Hematopoietic multipotent progenitor cell treated with erythropoietin and hydrocortisone succinate and interleukin-3 and kit ligand, for 6 days (in vitro differentiated cells): ENCODE results near the gene C1QTNF12.

Experiments
- DNase-seq: peaks from one replicate; pipeline ENCODE4 v3.0.0-alpha.2; 2015

The C1QTNF12 gene

DNA sequence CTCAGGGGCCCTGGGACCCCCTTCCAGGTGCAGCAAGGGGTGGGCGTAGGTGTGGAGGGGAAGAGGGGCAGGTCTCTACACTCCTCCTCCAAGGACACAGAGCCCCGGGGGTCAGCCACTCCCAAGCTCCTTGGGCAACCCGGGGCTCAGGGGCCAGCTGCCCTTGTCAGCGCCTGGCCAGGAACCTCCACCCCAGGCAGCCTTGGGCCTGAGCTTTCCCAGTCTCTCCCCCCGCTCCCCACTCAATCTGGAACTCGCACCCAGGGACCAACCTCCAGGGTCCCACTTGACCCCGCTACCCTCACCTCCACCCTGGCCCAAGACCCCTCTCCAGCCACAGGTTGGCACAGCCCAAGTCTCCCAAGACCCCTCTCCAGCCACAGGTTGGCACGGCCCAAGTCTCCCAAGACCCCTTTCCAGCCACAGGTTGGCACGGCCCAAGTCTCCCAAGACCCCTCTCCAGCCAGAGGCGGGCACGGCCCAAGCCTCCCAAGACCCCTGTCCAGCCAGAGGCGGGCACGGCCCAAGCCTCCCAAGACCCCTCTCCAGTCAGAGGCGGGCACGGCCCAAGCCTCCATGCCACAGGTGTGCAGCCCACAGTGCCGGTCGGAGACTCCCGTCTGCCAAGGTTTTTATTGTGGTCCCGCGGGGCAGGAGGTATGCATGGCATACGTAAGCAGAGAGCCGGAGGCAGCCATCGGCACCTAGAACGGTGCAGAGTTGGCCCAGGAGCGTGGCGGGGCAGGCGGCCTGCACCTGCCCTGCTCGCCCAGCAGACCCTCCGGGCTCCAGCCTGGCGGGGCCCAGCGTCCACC lies 35.6 kb downstream of the C1QTNF12 start:
- no peak for DNase-seq

DNA sequence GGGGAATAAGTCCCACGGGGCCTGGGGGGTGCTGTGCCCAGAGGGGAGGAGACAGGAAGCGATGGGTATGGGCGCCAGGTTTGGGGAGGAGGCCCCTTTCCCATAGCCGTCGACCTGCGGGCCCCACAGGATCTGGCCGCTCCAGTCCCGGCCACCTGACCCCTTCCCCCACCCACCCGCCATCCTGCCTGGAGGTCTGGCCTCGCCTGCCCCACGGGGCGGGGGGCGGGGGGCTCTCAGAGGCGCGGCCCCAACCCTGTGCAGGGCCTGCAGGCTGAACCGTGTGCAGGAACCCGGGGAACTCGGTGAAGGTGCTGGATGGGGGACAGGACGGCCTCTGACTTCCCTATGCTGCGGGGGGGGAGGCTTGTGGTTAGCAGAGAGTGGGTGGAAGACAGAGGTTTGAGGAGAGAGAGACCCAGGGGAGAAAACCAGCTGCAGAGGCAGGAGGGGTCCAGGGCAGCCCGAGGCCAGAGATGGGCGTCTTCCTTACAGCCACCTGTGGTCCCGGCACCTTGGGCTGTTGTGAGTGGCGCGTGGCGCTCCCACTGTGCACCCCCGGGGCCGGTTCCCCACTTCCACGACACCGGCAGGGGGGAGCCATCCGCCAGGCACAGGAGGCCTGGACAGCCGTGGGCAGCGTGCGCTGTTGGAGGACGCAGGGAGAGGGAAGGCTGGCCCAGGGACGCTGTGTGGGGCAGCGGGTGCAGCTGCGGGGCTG lies 37.6 kb downstream of the C1QTNF12 start:
- peak; percentile 63 for DNase-seq

GRCh38 chr1:1207571-1207892 lies 39.0 kb downstream of the C1QTNF12 start:
- no peak for DNase-seq

DNA sequence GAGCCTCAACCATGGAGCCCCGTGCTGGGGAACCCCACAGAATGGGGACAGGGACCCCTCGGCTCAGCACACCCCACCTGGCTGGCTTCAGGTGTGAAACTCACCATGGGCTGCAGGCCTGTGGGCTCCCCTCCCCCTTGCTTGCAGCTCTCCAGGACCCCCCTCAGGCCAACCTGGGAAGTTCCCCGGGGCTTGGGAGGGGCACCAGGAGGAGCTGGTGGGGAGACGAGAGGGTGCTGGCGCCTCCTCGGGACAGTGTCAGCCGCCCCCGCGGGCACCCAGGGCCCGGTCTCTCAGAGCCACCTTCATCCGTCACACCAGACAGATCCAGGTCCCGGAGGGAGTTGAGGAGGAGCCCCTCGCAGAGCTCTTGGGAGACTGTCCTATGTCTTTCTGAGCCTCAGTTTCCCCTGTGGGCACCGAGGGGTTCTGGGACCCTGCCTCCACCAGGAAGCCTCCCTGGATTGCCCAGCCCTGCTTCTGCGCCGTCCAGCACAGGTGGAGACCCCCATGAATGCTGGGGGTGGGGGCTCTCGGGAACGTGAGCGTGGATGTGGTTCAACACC lies 39.5 kb downstream of the C1QTNF12 start:
- DNase-seq, result no peak

DNA sequence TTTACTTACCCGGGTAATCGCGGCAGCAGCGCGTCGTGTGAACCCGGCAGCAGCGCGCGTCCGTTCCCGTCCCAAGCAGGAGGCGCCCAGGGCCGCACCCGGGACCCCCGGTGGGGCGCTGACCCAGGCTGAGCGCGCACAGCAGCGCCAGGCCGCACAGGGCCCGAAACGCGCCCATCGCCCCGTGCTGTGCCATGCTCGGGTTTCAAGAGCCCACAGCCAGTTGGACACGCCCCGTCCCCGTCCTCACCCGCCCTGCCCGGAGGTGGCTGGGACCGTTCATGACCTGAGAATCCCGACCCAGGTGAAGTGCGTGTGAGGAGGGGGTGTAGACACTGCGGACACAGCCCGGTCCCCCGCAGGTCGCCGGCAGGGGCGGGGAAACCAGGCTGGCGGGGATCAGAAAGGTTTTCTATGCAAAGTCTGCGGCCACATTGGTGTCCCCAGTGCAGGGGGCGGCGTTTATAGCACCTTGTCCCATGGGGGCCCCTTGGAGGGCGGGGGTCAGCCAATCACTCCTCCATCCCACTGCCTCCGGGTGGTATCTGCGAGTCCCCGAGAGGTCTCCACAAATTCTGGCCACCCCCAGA lies 40.1 kb downstream of the C1QTNF12 start, which contains the start of gene TNFRSF18:
TNFRSF18 (minus strand) TSS at position 217 of the 590 bp plus-strand sequence; CDS start at position 196, 21 bp downstream.
- no peak for DNase-seq

GRCh38 chr1:1205769-1206375 lies 40.6 kb downstream of the C1QTNF12 start:
- no peak for DNase-seq

GRCh38 chr1:1204998-1205768 lies 41.3 kb downstream of the C1QTNF12 start:
- DNase-seq, result no peak

DNA sequence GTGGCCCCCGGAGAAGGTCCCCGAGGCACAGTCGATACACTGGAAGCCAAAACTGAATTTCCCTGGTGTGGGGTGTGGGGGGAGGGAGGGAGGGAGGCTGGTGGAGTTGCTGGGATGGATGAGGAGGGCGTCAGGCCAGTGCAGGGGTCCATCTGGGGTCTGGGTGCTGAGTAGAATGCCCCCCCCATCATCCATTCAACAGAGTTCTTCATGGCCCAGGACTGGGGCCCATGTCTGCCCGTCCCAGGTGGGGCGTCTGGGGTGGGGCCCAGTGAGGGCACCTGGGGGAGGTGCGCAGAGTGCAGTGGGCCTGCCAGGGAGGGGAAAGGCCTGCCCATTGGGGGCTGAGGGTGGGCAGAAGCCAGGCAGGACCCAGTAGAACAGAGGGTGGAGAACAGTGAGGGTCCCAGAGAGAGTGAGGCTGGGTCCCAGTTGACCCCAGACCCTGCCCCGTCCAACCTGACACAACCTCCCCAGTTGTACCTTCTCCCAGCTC lies 42.0 kb downstream of the C1QTNF12 start:
- DNase-seq, result no peak

DNA sequence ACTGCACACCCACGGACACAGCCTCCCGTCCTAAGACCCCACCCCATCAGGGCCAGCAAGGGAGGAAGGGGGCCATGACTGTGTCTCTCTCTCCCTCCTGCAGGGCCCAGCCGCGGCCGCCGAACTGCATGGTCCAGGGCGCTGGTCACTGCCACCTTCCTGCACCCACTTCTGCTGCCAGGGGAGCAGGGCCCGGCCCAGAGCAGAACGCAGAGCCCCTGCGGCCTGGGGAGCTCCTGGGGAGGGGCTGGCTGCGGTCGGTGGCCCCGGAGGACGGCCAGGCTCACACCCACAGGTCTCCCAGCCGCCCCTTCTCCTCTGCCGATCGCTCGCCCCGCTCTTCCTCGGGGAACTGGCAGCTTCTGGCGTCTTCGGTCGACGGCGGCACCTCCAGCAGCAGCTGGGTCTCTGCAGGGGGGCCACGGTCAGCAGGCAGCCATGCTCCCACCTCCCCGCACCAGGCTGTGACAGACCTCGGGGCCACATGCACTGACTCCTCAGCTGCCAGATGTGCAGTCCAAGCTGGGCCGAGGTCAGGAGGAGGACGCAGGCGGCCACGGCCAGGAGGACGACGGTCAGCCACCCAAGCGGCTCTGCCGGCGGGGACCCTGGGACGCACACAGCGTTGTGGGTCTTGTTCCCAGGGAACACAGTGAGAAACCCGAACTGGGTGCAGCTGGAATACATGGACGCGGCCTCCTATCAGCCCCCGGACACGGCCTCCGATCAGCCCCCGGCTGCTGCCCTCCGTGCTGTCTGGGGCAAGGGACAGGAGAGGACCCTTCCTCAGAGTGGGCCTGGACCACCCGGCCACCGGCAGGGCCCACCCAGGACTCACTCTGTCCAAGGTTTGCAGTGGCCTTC lies 42.7 kb downstream of the C1QTNF12 start:
- no peak for DNase-seq

GRCh38 chr1:1202831-1203560 lies 43.5 kb downstream of the C1QTNF12 start:
- DNase-seq, result no peak

DNA sequence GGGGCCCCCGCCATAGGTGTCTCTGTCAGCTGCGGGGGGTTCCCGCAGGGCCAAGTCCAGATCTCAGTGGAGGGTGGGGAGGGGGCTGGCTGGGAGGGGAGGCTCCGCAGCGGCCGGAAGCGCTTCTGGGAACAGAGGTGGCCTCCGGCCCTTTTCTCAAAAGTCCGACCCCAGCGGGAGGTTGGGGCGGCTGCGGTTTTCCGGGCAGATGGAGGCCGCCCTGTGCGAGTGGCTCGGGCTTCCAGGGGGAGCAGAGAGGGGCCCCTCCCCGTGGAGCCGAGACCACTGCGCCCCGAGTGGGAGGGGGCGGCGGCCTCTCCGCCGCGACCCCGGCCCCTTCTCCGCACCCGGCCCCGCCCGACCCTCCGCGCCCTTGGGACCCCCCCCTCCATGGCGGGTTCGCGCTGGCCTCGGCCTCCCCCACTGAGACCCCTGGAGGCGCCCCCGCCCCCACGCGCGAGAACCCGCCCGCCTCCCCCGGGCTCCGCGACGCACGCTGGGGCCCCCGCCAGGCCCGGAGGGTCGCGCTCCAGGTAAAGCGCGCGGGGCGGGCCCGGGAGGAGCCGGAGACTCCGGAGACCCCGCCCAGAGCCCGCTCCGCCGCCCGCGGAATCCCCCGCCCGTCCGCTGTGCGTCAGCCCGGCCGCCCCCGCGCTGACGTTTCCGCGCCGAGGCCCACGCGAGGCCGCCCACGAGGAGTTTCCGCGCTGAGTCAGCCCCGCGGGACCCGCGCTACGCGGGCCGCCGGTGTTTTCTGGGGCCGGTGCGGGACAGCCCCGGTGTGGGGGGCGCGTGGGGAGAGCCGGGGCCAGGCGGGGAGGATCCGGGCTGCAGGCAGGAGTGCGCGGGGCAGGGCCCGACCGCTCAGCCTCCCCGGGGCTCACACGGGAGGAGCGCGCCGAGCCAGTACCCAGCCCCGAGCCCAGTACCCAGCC lies 45.4 kb downstream of the C1QTNF12 start:
- DNase-seq, result peak; percentile 38

- DNase-seq, result no peak
Observed at GRCh38 chr1:1199961-1200875, 46.3 kb downstream of the C1QTNF12 start.

DNA sequence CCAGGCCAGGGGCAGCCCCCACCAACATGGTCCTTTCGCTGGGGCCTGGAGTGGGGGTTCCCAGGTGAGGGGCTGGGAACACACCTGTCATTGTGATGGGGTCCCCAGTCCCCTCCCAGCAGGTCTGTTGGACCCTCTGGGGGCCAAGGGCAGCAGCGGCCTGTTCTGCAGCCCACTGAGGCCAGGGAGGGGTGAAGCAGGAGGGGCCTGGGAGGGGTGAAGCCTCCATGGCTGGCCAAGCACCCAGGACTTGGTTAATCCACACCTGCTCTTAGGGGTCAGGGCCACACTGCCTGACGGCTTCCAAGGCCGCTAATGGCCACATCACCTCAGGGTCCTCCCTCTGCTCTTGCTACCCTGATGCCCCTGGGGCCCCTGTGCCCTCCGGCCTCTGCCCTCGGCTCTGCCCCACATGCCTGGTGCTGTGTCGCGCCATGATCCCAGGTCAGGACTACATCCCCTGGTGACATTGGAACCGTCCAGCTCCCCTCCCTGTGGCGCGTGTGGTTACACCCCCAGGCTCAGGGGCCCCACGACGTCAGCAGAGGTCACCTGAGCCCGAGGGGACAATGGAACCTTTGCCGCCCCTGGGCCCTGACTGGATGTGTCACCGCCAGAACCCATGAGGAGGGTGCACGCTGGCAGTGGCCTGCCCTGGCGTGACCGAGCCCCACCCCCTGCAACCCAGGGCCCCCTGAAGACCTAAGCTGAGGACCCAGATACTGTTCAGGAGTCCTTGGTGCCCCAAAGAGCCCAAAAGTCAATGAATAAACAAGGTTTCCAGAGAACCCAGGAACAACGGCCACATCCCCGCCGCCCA lies 47.2 kb downstream of the C1QTNF12 start:
- no peak for DNase-seq

GRCh38 chr1:1198423-1199140 lies 47.9 kb downstream of the C1QTNF12 start:
- DNase-seq, result no peak

DNA sequence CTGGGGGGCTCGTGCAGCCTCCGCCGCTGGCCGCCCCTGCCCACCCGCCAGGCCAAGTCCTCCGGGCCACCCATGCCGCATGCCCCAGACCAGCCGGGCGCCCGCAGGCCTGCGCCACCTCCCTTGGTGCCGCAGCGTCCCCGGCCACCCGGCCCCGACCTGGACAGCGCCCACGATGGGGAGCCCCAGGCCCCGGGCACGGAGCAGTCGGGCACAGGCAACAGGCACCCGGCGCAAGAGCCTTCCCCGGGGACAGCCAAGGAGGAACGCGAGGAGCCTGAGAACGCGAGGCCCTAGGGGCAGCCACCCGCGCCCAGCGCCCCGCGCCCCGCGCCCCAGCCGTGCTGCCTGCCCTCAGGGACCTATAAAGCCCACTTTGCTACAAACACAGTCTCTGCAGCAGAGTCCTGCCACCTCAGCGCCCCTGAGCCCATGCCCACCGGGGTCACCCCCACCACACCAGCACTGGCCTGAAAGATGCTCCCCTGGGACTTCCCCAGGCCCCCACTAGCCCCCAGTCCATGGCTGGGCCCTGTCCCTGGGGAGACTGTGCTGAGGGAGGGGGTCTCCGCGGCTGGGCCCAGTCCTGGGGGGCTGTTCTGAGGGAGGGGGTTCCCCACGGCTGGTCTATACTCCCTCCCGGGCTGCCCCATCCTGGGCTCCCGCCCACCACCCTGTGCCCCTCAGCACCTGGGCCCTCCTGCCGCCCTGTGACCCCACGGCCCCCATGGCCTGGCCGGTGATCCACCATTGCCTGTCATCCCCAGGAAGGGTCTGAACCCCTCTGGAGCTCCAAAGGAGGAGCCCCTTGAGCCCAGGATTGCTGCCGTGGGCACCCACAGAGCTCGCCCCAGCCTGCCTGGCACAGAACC lies 48.7 kb downstream of the C1QTNF12 start:
- no peak for DNase-seq

GRCh38 chr1:1197188-1197500 lies 49.4 kb downstream of the C1QTNF12 start:
- no peak for DNase-seq
